Left lung (tissue), 10 donors: Measurements from ENCODE around the gene PTPRN2. TPM values are rescaled to one million over a fixed set of nuclear protein-coding genes. Genes with fewer than 3 reads are reported as not detected.

Source experiments
- ATAC-seq: fragments of 200-7000 bp; cut with Tn5 transposase; one replicate; pipeline ENCODE4 v1.9.1; 2020; ENCODE audit warnings: moderate library complexity
- DNase-seq, 4 donors: peaks; one replicate each; pipeline ENCODE4 v3.0.0-alpha.2; 2013 to 2020
- H3K27ac ChIP-seq, 2 donors: fragments of 200-600 bp; sonication (generic) in 1 of 2; one replicate each; pipeline versions ENCODE4 v1.5.0 to v1.8.0; 2020 to 2021
- H3K27me3 ChIP-seq, 2 donors: fragments of 200-600 bp; sonication (generic) in 1 of 2; one replicate each; pipeline versions ENCODE4 v1.5.0 to v1.8.0; 2020 to 2021
- H3K36me3 ChIP-seq, 2 donors: fragments of 200-600 bp; sonication (generic) in 1 of 2; one replicate each; pipeline versions ENCODE4 v1.5.0 to v1.8.0; 2020 to 2021
- H3K4me1 ChIP-seq, 2 donors: fragments of 200-600 bp; one replicate each; pipeline ENCODE4 v1.8.0; 2021
- H3K4me3 ChIP-seq, 2 donors: fragments of 200-600 bp; sonication (generic) in 1 of 2; one replicate each; pipeline versions ENCODE4 v1.5.0 to v1.8.0; 2020 to 2021; ENCODE audit warnings: mild to moderate bottlenecking in 1 of 2
- H3K9me3 ChIP-seq, 2 donors: fragments of 200-600 bp; sonication (generic) in 1 of 2; one replicate each; pipeline versions ENCODE4 v1.5.0 to v1.8.0; 2020 to 2021
- CTCF ChIP-seq, 2 donors: fragments of 200-600 bp; sonication (generic) in 1 of 2; IDR thresholded peaks; one replicate each; pipeline versions ENCODE4 v1.5.0 to v1.8.0; 2021; ENCODE audit warnings: antibody characterized with exemption in 2 of 2
- intact Hi-C, 2 donors: fragments of 100-400 bp; cut with DNase I; formaldehyde crosslinking; loops; one replicate each; pipeline versions ENCODE4 v1.11.2 to v1.14.2; 2022
- polyA plus RNA-seq, 6 donors: library from polyadenylated mRNA; unstranded; fragments of 120-200 nt; gene quantifications; one replicate each; pipeline ENCODE4 v1.2.1, GENCODE V29; 2013; ENCODE audit not compliant: insufficient read length in 6 of 6
- total RNA-seq, 2 donors: library from RNA; stranded (reverse); fragmentation: NEBNext Ultra II Directional; extraction: Animal tissue kit (Norgen Biotek cat#: 25700); gene quantifications; one replicate each; pipeline ENCODE4 v1.2.1, GENCODE V29; 2021
- donor health status: DM: no; HTN: yes; CAD: no.
- donor health status: DM: no; HTN: no; CAD: no.

PTPRN2 gene
- total and polyA plus RNA-seq, 8 donors = 4.0 to 7.8 (median 6.8) TPM

DNA sequence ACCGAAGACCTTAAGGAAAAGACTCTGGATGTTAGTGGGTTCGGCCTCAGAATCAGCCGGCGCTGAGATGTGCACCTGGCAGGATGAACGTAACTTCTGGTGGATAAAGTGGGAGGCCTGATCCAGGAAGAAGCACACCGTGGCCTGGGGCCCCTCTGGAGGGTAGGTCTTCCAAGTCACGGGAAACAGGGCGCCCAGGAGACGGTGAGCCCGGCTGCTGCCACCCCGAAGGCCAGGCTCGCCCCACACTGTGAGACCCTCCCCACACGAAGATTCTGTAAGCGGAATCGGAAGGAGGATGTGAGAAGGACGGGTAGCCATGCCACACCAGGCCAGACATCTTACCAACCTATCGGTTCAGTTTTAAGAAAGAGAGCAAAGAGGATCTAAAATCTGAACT, 971.8 kb downstream of the PTPRN2 start:
- H3K27me3 ChIP-seq = peaks cover 8 to 35% of the 10 kb centered on the region in 2 donors
- H3K4me1 ChIP-seq = peaks cover 0 to 7% of the 10 kb centered on the region in 2 donors
- no peak for ATAC-seq
- no peaks in the 10 kb centered on the region for H3K36me3 ChIP-seq
- TF ChIP-seq CTCF (IDR thresholded peaks at IDR 0.05) = no peak
- intact Hi-C loops = no loop called here
- H3K4me3 ChIP-seq = no peak overlapping the region
- DNase-seq = no peak
- no peak overlapping the region for H3K27ac ChIP-seq
- H3K9me3 ChIP-seq = no peaks in the 10 kb centered on the region

DNA sequence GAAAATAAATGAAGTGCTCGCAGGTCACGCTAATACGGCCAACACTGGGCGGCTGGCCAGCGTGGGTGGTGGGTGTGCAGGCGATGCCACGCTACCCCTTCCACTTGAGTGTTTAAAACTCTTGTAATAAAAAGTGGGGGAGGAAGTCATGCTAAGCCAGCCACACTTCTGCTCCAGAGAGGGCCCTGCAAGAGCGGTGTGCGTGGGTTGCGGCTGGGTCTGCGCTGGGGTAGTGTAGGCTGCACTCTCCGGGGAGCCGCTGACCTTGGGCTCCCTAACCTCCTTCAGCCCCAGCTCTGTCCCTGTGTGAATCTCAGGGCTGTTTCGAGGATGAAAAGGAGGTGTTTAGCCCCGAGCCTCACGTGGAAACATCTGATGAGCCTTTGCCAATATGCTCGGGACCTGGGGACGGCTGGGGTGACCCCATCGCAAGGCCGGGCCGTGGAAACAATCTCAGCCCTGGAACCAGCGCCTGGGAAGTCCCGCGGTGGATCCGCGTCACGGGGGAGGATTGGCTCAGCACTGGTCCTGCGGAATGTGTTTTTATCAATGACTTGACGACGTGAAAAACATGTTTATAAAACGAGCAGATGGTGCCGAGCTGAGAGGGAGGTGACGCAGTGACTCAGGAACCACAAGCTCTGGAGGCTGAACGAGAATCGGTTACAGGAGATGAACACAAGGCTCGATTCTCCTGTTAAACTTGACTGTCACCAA, 972.4 kb downstream of the PTPRN2 start:
- TF ChIP-seq CTCF (IDR thresholded peaks at IDR 0.05) = no peak
- H3K36me3 ChIP-seq = no peaks in the 10 kb centered on the region
- no peak for ATAC-seq

DNA sequence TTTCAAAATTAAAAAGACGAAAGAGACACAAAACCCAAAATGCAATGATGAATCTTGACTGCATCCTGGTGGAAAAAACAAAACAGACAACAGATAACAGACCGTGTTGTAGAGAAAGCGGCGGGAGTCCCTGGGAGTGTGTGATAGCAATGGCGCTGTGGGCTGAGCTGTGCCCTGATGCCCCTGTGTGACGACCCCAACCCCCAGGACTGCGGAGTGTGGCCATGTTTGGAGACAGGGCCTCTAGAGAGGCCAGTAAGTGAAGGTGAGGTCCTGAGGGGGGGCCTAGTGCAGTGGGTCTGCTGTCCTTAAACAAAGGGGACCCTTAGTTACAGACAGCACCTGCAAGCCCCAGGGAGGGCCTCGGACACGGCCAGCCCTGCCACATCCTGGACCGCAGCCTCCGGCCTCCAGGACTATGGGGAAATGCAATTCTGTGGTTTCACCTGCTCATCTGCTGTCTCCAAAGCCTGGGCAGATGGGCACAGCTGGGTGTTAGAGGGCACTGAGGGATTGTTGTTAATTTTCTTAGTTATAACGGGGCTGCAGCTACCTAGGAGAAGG, 973.1 kb downstream of the PTPRN2 start:
- intact Hi-C loops = no loop called here
- H3K27ac ChIP-seq = no peak overlapping the region
- peaks cover 8 to 35% of the 10 kb centered on the region in 2 donors for H3K27me3 ChIP-seq
- peaks cover 0 to 7% of the 10 kb centered on the region in 2 donors for H3K4me1 ChIP-seq
- no peaks in the 10 kb centered on the region for H3K9me3 ChIP-seq
- no peak for TF ChIP-seq CTCF (IDR thresholded peaks at IDR 0.05)
- no peaks in the 10 kb centered on the region for H3K36me3 ChIP-seq
- no peak overlapping the region for H3K4me3 ChIP-seq
- ATAC-seq (no peak), DNase-seq (no peak)

More for the DNA sequence above, 972.4 kb downstream of the PTPRN2 start:
- intact Hi-C loops = no loop called here
- peaks cover 8 to 35% of the 10 kb centered on the region in 2 donors for H3K27me3 ChIP-seq
- DNase-seq = peak in 1 of 4 donors; percentile 40
- H3K4me3 ChIP-seq = no peak overlapping the region
- no peaks in the 10 kb centered on the region for H3K9me3 ChIP-seq
- no peak overlapping the region for H3K27ac ChIP-seq
- H3K4me1 ChIP-seq = peaks cover 0 to 7% of the 10 kb centered on the region in 2 donors

DNA sequence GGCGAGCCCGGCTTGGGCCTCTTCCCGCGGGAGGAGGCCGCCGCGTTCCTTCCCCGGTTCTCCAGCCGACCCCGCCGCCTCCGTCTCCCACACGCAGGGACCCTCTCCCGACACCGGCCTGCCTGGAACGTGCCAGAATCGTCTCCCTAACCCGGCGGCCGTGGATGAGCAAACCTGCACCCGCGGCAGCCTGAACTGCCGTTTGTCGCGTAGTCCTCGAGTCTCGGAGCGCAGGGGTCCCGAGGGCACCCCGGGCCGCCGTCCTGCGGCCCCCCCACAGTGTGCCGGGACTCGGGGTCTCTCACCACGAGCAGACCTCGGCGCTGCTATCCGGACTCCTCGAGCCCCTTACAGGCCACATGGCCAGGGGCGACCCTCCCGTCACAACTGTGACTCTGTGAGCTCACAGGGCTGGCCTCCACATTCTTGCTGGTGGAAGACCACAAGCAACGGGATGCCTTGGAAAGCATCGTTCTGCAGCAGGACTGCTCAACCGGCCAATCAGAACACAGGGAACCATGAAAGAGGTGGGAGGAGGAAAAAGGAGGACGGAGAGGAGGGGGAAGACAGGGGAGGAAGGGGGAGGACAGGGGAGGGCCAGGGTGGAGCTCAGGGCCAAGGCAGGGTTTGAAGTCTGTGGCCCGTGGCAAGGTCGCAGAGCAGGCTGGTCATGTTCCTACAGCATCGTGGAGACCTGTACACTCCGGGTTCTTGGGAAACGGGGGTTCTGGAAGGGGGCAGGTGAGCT, 973.9 kb downstream of the PTPRN2 start:
- TF ChIP-seq CTCF (IDR thresholded peaks at IDR 0.05) = no peak
- H3K4me3 ChIP-seq = peak overlapping the region; percentile 27 to 45
- ATAC-seq (no peak), DNase-seq (no peak)
- H3K9me3 ChIP-seq = no peaks in the 10 kb centered on the region
- intact Hi-C loops = no loop called here
- H3K36me3 ChIP-seq = no peaks in the 10 kb centered on the region
- no peak overlapping the region for H3K27ac ChIP-seq
- peaks cover 0 to 7% of the 10 kb centered on the region in 2 donors for H3K4me1 ChIP-seq
- H3K27me3 ChIP-seq = peaks cover 8 to 35% of the 10 kb centered on the region in 2 donors
